HG03045 (cell line): ENCODE measurements around the gene SLC9A3.
"Not testable (repeated sequence)": the region's sequence is repeated elsewhere in the genome, so short reads cannot be mapped to it uniquely, and the experiment has no call there.

ENCODE experiments used
- ATAC-seq: cut with Tn5 transposase; IDR thresholded peaks from one replicate; pipeline ENCODE4 v1.9.1; 2021; ENCODE audit warnings: mild to moderate bottlenecking, moderate library complexity; ENCODE audit not compliant: unreplicated experiment

Gene SLC9A3

GRCh38 chr5:511476-511875 is 12.8 kb downstream of the SLC9A3 start:
- ATAC-seq: no peak

GRCh38 chr5:510521-510920 is 13.7 kb downstream of the SLC9A3 start:
- no peak for ATAC-seq

- no peak for ATAC-seq
Measured at GRCh38 chr5:509611-510185, 14.6 kb downstream of the SLC9A3 start.

- ATAC-seq: not testable (repeated sequence)
Measured at GRCh38 chr5:507986-508575, 16.2 kb downstream of the SLC9A3 start.

- ATAC-seq: no peak
Measured at GRCh38 chr5:505951-506525, 18.2 kb downstream of the SLC9A3 start.

- ATAC-seq: no peak
Measured at GRCh38 chr5:504326-505154, 19.7 kb downstream of the SLC9A3 start.

- no peak for ATAC-seq
Measured at GRCh38 chr5:502325-503079, 21.7 kb downstream of the SLC9A3 start.

GRCh38 chr5:501831-502184 is 22.4 kb downstream of the SLC9A3 start:
- ATAC-seq: no peak

GRCh38 chr5:501105-501830 is 23.0 kb downstream of the SLC9A3 start:
- no peak for ATAC-seq

- no peak for ATAC-seq
Measured at GRCh38 chr5:500491-500890, 23.8 kb downstream of the SLC9A3 start.

GRCh38 chr5:499233-500209 is 24.7 kb downstream of the SLC9A3 start:
- no peak for ATAC-seq

- no peak for ATAC-seq
Measured at GRCh38 chr5:497871-498509, 26.3 kb downstream of the SLC9A3 start.

- ATAC-seq: no peak
Measured at GRCh38 chr5:497090-497700, 27.1 kb downstream of the SLC9A3 start.

- ATAC-seq: no peak
Measured at GRCh38 chr5:496028-496427, 28.2 kb downstream of the SLC9A3 start.

- no peak for ATAC-seq
Measured at GRCh38 chr5:494667-495255, 29.5 kb downstream of the SLC9A3 start.

- no peak for ATAC-seq
Measured at GRCh38 chr5:493758-494157, 30.5 kb downstream of the SLC9A3 start.

- ATAC-seq: no peak
Measured at GRCh38 chr5:493119-493701, 31.0 kb downstream of the SLC9A3 start.
